SH-SY5Y (cell line): ENCODE results near the gene PDGFB.

Source experiments
- GATA2 ChIP-seq: IDR thresholded peaks from 2 replicates; pipeline ENCODE4 v1.6.1; 2011; ENCODE audit warnings: mild to moderate bottlenecking, low read depth, low read length
- GATA3 ChIP-seq: IDR thresholded peaks from 2 replicates; pipeline ENCODE4 v1.6.1; 2011; ENCODE audit warnings: low read depth, mild to moderate bottlenecking, low read length, moderate library complexity

PDGFB gene

GRCh38 chr22:39242595-39243438 is 2.0 kb downstream of the PDGFB start:
- TF ChIP-seq GATA2 (no peak), GATA3 (no peak)

DNA sequence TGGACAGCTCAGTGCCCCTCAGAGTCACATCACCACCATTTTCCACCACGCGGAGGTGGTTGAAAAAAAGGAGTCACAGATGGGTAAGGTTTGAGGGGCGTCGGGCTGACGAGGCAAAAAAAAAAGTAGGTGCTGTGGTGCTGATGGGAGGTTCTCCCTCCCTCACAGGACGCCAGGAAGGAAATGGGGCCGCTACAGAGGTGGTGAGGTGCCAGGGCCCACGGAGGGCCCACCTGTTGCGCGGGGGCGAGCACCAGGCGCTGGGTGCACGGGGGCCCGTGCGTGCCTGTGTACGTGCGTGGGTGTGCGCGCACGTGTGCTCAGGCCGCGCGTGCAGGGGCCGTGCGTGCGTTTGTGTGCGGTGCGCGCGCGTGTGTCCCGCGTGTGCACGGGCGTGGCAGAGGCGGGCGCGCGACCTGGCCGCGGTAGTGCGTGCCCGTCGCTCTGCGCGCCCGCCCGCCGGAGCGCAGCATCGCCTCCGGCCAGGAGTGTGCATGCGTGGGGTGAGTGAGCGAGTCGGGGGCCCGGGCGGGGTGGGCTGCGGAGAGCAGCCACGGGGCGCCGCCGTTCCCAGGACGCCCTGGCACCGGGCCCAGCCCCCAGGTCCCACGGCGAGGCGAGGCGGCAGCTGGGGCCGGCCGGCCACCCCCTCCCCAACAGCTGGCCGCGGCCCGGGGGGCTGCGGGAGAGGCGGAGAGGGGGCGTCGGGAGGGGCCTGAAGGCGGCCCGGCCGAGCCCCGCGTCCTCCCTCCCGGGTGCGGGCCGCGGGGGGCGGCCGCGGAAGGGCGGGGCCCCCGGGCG is 2.8 kb downstream of the PDGFB start:
- TF ChIP-seq GATA3, result no peak
- TF ChIP-seq GATA2, result no peak

GRCh38 chr22:39240831-39241793 is 3.7 kb downstream of the PDGFB start:
- no peak for TF ChIP-seq GATA3
- no peak for TF ChIP-seq GATA2

DNA sequence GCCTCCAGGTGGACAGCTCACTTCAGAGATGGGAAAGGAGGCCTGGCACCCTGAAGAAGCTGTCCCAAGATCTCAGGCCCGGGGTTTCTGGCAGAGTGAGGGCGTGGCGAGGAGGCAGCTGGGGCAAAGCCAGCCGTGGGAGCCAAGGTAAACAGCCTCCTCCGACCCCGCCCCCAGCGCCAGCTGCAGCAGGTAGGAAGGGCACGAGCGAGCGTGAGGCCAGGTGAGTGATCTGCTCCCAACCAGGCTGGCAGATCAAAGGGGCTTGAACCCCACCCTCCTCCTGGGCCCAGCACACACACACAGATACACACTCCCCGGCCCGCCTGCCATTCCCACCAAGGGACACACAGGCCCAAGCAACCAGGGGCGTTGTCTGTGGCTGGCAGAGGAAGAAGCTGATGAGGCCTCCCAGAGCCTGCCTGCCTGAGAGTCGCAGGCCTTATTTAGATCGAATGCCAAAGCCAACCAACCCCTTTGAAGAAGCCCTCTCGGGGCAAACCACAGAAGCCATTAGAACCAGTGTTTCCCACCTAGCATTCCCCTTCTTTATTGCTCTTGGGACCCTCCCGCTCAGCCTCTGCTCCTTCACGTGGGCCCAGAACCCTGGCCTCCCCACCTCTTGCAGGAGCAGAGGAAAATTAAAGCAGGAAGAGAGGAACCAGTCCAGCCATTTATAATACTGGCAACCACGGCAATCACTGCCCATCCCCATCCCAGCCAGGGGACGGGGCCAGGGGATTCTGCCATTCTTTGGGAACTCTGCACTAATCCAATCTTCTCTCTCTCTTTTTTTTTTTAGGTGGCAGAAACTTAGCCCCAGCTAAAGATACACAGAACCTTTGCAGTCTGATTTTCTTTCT is 5.0 kb downstream of the PDGFB start:
- TF ChIP-seq GATA3, result no peak
- TF ChIP-seq GATA2, result no peak

DNA sequence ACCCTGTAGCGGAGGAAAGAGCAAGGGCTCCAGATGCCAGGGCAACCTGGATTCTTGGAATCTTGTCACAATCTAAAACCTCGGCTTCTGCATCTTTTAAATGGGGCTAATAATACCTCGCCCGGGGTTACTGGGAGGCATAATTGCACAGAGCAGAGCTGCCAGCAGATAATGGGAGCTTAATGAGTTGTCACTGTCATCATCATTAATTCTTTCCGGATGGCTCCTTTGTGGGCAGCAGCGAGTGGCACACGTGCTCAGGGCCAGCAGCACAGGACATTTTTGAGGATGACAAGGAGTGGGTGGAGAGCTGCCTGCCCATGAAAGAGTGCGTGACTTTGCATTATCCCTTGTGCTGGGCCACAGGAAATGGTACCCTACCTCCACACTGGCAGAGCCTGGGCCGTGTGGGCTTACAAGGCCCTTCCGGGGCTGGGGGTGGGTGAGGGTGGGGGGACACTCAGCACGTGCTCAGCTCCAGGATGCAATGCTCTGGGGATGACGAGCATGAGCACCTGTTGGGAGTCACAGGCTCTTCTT is 5.7 kb downstream of the PDGFB start:
- TF ChIP-seq GATA2 (no peak), GATA3 (no peak)

DNA sequence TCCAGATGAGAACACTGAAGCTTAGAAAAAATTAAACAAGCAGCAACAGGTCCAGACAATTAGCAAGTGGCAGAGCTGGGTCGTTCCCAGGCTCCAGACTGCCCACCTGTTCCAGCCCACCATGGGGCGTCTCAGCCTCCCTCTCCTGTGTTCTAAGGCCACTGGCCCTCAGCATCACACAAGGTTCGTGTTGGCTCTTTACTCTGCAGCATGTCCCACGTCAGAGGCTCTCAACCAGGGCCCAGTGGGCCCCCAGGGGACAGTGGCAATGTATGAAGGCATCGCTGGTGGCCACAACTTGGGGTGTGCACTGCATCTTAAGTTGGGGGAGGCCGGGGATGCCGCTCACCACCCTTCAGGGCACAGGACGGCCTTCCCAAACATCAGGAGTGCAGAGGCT is 6.2 kb downstream of the PDGFB start:
- TF ChIP-seq GATA2, result no peak
- TF ChIP-seq GATA3, result no peak

DNA sequence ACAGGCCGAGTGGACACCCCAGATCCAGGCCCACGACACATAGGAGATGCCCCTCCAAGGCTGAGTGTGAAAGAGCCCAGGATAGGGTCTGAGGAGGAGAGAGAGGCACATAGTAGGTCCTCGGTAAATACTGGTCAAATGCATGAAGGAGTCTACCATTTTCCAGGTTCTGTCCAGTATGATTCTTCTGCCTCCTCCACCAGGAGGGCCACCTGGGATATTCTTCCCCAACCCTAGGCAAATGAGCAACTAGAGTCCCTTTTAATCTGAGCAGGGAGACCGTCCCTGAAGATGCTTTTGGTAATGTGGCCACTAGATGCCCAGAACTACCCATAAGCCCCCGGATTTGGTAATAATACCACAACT is 6.7 kb downstream of the PDGFB start:
- no peak for TF ChIP-seq GATA2
- no peak for TF ChIP-seq GATA3

DNA sequence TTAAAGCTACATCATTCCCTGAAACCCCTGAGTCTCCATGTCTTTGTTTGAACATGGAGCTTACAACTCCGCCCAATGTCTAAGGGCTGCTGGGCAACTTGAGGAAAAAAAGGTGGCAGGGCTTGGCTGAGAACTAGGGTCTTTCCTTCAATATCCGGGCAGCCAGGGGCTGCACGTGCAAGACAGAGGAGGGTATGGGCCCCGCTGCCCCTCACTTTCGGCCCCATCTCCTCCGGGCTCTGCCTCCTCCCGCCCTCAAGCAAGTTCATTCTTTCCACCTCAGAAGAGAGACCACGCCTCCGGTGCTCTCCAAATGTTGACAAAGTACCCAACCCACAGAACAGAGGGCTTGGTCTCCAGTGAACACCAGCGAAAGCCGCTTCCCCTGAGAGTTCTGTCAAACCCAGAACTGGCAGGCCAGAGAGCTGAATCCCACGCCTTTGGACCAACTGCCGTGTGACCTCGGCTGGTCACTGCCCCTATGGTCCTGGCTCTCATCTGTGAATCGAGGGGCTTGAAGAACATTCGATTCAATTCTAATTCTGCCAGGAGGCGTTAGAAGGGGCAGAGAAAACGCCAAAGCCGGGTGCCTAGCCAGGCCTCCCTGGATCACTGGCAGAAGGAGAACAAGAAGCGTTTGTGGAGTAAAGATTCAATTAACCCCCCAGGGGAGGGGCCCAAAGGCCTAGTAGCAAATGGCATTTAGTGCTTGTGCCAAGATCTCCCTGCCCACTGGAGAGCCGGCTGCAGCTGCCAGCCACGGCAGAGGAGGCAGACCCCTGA is 7.3 kb downstream of the PDGFB start:
- TF ChIP-seq GATA3 (no peak), GATA2 (no peak)

DNA sequence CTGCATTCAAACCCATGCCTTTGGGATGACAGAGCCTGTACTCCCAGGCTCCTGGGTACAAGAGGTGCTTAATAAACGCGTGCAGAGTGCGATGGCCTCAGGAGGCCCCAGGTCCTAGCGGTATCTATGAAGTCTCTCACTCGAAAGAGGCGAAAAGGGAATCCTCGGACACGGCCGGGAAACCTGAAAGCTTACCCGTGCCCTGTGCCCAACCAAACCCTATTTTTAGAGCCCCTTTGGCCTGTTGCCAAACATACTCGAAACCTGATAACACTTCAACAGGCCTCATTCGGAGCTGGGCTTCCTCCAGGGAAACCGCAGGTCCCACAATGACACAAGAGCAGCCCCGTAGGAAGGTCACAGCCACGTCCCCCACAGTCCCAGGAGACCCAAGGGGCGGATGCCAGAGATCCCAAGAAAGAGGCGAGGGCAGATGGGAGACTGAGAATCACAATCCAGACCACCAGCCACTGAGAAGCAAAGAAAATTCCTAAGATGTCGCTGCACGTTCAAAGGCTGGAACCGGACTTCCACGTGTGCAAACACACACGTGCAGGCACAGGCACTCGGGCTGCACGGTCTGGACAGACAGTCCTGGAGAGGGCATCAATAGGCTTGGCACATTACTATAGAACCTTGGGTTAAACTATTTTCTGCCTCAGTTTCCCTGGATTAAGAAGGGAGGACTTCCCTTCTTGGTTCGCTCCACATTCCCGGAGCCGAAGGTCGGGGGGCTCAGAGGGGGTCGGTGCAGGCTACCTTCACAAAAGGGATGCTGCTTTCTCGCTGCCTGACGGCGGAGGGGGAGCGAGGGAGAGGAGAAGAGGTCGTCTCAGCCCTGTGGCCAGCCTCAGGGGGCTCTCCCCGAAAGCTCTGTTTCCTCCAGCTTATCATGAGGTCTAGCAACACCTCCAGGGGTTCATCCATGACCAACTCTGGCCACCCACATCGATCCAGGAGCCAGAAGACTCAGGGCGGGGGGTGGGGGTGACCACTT is 8.2 kb downstream of the PDGFB start:
- TF ChIP-seq GATA2 (no peak), GATA3 (no peak)

DNA sequence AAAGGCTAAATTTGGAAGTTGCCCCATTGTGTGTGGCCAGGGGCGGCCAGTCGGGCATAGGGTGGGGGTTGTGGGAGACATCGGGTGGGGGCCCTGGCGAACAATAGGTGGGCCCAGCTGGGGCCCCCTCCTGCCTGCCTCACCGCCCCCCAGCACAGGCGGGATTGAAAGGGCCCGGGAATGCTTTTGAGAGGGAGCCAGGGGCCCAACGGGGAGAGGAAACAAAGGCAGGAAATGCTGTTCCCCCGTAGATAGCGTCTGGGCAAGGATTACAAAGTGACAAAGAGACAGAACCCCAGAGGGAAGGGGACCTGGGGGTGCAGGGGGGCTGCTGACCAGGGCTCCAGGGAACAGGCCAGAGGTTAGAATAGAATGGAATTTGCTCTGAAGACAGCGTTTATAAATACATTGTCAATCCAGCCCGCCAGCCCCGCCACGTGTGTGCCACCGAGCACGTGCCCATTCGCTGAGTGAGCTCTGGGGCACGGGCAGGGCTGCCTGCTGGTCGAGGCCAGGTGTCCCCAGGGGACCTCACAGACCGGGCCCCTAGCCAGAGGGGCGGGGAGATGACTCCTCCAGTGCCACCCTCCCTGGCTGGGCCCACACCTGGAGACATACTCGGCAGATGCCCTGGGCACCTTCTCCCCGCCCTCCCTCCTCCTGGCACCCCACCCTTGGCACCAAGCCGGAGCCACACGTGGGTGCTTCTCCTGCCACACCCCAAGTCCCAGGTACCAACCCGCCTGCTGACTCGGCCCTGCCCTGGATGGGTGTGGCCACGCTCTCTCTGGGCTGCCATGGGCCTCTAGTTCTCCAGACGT is 9.7 kb downstream of the PDGFB start:
- TF ChIP-seq GATA2 (no peak), GATA3 (no peak)
